CD4-positive, alpha-beta T cell treated with Interleukin-1 beta for 1 hour (primary cell): Measurements from ENCODE around the gene CRYGN.

Experiments
- DNase-seq, 2 donors: peaks; one replicate each; pipeline ENCODE4 v3.0.0-alpha.2; 2020 to 2022

Gene CRYGN

DNA sequence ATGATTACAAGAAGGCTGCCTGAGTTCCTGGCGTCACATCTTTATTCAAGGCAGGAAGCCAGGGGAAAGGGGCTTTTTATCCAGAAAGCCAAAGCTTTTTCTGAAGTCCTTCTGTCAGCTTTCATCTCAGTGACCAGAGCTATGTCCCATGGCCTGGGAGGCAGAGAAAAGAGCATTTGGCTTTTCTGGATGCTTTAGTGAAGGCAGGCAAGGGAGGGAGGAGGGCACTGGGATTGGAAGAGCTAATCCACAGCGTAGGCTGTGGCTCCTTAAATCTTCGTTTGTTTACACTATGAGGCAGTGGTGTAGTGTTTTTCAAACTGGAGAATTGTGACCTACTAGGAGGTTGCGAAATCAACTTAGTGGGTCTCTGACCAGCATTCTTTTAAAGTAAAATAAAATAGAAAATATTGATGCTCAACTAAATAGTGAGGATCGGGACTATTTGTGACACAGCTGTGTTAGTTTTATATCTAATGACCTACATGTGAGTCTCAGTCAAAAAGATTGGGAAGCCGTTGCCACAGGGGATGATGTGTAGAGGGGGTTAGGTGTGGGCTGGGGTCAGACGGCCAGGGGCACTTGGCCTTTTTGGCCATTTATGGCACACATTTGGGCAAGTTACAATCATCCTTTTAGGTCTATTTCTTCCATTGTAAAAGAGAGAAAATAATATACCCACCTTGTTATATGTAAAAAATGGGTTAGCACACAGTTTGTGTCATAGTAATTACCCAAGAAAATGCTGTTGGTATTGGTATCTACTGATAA is 14.1 kb downstream of the CRYGN start:
- DNase-seq, result no peak

DNA sequence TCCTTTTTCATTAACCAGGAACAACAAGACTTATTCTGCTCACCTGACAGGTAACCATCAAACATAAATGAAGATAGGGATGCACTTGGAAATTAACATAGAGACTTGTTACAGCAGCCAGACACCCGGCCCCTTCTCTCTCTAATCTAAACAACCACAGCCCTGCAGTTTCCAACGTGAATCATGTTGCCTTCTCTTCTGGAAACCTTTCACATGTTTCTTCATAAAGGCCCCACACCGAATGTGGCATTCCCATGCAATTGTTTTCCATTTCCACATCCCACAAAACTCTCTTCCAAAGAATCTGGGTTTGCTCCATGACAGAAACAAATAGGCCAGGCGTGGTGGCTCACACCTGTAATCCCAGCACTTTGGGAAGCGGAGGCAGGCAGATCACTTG is 15.1 kb downstream of the CRYGN start:
- no peak for DNase-seq

DNA sequence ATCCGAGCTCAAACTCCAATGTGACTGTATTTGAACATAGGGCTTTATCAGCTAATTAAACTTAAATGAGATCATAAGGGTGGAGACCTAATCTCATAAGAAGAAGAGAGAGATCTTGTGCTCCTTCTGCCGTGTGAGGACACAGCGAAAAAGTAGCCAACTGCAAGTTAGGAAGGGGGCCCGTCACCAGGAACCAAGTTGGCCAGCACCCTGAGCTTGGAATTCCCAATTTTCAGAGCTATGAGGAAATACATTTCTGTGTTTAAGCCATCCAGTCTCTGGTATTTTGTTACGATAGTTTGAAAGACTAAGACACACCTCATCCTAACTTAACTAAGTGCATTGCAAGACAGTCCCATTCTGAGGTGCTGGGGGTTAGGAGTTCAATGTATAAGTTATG is 16.0 kb downstream of the CRYGN start:
- DNase-seq, result no peak

DNA sequence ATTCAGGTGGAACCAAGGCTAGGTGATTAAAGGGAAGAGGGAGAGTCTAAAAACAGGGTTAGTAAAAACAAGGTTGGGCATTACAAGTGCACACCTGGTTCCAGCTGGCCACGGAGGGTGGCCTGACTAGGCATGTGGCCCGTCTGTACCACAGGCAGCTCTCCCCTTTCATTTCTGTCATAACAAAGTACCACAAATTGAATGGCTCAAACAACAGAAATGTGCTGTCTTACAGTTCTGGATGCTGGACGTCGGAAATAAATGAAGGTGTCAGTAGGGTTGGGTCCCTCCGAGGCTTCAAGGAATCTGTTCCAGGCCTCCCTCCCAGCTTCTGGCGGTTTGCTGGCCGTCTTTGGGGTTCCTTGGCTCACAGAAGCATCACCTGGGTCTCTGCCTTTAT is 16.7 kb downstream of the CRYGN start:
- no peak for DNase-seq

DNA sequence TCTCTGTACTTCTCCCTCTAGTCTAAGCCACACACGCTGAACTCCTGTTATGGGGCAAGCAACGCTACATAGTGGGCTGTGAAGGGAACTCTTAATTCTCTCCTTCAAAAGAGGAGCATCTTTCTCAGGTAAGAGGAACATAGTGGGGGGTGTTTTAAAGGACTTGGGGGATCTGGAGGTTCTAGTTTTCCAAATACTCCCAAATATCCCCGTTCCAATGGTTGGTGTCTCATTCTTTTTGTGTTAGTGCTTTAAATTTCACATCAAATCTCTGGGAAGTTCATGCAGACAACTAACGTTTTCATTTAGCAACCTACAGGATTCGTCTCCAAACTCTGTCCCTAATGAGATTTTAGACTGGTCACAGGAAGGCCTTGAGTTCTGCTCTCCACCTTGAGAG is 17.7 kb downstream of the CRYGN start:
- DNase-seq, result no peak

DNA sequence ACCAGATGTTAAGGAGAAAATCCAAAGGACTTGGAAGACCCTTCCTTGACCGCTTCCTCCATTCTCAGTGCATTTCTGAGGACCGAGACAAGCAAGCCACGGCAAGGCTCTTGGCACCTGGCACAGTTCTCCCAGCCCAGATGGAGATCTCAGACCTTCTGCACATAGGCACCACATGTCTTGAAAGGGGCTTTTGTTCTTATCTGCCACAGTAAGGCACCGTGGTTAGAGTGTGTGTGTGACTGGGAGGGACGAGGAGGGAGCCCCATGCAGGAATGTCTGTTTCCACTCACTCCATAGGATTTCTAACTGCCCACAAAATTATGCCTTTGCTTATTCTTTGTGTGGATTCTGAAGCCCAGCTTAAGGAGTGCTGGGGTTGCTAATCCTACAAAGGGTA is 19.8 kb downstream of the CRYGN start:
- DNase-seq, result no peak

DNA sequence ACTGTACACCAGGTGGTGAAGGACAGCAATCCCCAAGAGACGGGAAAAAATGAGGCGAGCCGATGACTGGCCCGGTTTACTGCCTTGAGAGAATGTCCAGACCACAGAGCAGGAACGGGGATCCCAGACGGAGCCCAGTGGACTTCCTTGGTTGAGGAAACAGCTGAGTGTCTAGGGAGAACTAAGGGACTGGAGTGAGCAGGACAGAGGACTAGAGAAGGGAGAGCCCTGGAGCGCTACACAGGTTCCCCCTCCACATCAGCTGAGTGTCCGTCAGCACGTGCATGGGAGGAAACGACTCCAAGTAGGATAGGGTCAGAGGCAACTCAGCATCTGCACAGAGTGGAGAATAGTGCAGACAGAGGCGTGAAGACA is 23.0 kb downstream of the CRYGN start:
- no peak for DNase-seq

DNA sequence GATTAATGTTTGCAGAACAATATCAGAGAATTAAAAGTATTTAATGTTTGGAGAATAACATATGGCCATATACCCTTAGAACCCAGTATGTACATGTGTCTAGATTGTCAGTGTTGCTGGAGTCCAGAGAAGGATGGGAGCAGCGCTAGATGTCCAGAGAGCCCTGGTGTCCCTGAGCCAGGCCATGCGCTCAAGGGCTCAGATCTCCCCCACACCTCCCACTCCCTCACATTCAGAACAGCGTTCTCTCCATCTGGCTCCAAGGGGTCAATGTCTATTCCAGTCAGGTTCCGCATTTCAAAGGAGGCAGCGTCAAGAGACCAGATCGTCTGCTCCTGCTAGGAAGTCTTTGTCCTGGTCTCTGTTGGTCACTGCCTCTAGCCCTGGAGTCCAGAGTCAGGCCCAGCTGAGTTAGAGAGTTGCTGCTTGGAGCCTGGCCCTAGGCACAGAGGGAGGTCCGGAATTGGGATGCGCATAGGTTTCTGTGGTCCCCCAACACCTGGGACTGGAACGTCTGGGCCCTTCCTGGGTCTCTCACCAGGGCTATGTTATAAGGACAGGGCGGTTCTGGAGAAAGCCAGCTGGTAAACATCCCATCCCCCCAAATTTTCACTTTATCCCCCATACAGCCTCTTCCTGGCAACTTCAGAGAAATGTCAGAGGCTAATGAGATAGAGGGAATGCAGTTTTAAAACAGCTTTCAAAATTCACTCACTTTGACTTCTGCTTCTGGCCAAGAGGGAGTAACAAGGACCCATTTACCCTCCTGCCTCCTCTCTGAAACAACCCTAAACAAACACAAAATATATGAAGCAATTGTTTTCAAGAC is 23.6 kb downstream of the CRYGN start:
- no peak for DNase-seq

DNA sequence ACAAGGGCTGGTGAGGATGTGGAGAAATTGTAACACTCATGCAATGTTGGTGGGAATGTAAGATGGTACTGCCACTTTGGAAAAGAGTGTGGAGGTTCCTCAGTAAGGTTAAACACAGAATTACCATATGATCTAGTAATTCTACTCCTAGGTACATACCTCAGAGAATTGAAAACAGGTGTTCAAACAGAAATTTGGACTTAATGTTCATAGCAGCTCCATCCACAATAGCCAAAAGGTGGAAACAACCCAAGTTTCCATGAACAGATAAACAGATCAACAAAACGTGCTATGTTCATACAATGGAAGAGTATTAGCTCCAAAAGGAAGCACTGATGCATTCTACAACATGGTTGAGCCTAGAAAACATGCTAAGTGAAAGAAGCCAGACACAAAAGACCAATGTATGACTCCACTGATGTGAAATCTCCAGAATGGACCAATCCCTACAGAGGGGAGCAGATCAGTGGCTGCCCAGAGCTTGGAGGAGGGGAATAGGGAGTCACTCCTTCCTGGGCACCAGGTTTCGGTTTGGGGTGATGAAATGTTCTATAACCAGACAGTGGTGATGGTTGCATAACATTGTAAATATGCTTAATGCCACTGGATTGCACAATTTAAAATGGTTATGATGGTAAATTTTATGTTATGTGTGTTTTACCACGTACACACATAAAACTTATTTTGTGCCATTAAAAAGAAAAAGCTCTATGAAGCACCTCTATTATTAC is 24.4 kb downstream of the CRYGN start:
- DNase-seq, result peak in 1 of 2 donors; percentile 68

DNA sequence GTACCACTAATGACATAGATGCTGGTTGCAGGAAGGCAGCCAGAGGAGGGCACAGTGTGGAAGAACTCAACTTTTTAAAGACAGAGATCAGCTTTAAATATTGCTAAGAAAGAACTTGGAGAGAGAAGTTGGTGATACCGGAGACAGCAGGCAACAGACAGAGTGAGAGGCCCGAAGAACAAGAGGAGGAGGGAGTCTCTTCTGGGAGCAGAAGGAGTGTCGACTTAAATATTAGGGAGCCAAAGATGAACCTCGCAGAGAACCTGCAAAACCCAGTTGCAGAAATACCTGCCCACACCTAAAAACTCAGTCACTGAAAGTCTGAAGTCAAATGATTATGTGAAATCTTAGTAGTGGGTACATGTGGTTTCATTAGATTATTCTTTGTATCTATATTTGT is 26.7 kb downstream of the CRYGN start:
- DNase-seq, result no peak

DNA sequence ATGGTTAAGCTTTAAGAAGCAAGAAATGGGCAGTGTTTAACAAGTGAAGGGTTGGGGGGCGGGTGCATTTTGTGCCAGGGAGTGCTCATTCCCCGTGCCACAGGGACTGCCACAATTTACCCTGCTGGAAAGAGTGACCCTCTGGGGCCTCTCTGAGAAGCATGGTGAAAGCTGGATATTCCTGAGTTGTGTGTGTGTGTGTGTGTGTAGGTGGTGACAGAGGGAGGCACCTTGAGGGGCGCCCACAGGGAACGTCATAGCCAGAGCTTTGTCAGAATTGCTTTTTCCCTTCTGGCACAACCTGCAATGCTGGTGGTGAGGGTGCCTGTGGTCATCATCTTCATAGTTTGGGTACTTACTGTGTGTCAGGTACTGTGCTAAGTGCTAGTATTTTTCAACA is 27.6 kb downstream of the CRYGN start:
- DNase-seq, result no peak

DNA sequence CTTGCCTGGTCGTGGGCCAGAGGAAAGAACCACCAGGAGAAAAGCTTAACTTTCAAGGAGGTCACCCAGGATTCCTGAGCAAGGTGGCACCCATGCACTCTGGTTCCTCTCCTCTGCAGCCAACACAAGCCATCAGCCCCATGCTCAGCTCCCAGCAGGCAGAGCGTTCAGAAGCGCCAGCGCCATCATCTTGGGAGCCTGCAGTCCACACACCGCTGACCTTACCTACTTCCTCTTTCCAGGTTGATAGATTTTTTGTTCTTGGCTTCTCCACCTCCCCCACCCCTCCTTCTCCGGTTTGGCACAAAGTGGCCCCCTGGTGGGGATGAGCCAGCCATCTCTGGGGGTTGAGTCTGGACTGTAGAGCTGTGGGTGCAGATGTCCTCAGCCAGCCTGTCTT is 28.4 kb downstream of the CRYGN start:
- DNase-seq, result peak in 1 of 2 donors; percentile 15

DNA sequence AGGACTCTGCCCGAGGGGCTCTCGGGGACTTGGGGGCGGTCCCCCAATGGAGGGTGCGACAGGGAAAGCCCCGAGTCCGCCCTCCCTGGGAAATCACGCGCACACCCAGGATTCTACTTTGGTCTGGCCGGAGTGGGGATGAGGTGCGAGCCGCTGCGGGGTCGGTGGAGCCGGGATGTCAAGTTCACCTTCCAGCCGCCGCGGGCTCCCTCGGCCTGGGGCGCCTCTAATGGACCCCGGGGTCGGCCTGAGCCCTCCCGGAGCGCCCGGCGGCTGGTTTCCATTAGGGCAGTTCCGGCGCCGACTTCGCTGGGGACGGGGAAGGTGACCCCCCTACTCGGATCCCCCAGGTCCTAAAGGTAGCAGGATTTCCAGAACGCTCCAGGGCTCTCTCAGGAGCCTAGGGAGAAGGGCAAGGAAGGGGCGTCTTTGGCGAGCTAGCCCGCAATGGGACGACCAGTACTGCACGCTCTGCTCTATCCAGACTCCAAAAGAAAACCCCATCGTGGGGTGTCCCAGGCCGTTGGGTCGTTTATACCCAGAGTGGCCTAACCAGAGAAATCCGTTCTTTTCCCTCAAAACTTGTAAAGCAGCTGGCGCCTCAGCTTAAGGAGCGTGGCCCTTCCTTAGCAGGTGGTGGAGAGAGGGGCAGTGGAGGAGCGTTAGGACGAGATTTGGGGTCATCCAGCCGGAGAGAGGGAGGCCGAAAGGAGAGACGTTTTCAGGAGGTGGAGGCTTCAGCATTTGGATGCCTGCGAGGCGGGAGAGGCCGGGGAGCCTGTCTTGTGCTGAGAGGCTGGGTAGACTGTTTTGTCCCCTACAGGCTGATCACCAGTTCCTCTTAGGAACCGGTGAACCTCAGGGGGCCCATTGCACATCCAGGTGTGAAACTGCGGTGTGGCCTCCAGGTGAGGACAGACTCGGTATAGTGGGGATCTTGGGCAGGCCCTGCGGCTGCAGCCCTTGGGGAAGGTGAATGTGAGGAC is 29.2 kb downstream of the CRYGN start:
- peak; percentile 46 to 49 for DNase-seq

DNA sequence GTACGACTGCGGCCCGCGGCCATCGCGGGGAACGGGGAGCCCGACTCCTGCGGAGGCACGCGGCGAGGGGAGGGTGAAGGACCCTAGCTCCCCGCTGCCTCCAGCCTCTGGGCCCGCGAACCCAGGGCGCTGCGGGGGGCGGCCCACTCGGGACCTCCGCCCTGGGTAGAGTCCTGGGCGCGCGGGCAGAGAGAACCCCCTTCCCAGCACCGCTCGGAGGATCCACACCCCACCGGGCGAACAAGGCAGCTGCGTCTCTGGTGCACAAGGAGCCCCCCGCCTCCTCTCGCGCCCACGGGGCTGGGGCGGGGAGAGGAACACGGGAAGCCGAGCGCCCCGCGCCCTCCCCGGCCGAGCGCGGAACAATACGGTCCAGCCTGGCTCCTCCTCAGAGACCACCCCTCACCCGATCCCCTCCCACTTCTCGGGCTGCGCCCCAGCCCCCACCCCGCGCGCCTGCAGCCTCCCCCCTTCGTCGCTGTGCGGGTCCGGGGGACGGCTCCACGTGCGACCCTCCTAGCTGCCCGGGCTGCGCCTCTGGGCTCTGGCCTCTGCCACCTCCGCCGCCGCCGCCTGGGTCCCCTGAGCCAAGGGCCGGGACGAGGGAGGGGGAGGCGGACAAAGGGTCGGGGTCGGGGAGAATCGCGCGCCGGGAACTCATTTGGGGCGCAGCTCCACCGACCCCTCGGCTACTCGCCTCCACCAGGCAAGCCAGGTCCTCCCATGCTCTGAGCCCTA is 30.1 kb downstream of the CRYGN start, which contains the start of gene WDR86:
TSS of gene WDR86 (minus strand) at position 372 of the 738 bp plus-strand sequence. CDS start 449 bp downstream, outside the sequence.
- DNase-seq, result peak; percentile 21 to 34

DNA sequence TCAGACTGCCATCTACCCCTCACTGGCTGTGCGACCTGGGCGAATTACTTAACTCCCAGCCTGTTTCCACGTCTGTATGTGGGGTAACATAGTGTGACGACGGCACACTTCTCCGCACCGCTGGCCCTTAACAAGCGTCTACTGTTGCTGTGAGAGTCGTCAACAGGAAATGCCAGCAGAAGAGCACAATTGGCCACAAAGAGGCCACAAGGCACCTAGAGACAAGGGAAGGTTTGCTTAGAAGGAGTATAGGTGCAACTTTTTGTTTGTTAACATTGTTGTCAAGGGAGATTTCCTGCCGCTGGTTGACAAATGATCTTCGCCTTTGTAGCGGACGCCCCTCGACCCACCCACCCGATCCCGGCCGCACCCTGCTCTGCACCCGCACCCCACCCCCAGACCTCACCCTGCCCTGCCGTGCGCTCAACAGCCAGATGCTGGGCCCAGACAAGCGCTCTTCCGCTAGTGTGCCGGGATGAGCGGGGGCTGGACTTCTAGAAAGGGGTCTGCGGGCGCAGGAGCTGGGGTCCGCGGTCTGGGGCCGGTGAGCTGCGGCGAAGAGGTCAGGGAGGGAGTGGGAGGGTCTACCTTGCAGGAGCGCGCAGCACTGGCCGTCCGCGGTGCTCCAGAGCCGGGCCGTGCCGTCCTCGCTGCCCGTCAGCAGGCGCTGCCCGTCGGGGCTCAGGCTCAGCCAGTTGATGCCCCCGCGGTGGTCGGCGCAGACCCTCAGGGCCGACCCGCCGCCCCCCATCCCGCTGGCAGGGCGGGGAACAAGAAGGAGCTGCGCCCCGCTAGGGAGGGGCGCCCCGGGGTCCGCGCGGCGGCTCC is 30.9 kb downstream of the CRYGN start:
- DNase-seq, result peak; percentile 86 to 89

DNA sequence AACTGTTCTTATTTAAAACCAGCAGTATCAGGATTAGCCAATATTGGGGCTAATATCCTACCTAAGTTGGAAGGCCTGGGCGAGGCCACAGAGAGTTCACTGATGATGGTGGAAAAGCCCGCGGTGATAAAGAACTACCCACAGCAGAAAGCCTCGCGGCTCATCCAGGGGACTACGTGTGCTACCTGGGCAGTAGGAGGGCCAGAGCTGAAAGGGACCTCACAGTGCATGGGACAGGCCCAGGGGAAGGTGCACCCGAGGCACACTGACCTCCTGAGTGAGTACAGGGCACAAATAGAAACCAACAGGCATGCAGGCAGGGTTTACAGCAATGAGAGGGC is 31.5 kb downstream of the CRYGN start:
- DNase-seq, result no peak

DNA sequence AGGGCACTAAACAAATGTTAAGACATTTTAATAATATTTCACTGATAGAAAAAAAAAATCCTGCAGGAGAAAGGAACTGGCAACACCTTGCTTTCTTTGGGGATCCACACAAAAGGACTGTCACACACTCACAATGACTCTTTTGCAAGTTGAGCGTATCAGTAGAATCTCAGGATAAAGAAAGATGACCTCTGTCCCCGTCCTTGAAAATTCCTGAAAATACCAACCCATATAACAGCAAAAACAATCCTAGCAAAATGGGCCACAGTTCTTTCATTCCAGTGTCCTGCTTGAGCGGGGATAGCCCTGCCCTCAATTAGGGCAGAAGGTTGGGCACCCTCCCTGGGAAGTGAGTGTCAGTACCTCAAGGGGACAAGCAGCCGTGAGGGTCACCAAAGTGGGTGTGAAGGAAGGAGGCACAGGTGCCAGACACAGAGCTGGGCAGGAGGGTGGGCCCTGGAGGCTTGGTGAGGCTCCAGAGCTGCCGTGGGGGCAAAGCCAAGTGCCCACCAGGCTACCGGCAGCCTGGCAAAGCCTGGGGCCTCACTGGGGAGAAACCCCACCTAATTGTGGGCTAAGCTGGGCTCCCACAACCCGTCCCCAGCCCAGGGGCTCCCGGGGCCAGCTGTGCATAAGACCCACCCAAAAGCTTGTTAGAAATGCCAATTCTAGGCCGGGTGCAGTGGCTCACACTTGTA is 32.9 kb downstream of the CRYGN start:
- DNase-seq, result no peak

DNA sequence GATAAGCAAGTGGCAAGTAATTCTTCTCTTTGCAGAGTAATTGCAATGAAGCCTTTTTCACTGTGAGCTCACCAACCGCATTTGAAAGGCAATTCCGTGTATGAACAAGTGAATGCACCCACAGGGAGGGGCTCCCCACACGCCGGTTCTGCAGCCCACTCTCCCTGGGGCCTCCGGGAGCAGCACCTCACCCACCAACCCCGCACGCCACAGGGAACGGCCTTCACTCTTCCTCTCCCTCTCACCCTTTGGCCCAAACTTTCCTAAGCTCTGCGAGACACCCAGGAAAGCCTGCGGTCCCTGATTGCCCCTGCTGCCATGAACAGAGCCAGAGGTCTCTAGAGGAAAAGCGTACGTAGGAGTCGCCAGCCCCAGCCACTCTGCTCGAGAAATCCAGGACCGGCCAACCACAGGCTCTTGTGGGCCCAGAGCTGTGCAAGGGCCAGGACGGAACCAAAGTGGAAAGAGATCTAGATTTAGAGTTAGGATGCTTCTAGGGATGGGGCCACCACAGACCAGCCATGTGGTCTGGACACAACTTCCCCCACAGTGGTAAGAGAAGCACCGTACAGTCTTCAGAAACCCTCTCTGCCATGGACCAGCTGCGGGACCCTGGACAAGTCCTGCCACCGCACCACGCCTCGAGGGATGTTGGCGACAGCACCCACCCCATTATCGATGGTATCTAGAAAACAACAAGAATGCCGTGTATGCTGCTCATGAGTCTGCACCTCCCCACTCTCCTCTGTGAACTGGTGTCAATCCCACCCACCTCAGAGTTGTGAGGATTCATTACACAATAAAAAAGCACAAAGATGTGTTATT is 33.7 kb downstream of the CRYGN start:
- no peak for DNase-seq

DNA sequence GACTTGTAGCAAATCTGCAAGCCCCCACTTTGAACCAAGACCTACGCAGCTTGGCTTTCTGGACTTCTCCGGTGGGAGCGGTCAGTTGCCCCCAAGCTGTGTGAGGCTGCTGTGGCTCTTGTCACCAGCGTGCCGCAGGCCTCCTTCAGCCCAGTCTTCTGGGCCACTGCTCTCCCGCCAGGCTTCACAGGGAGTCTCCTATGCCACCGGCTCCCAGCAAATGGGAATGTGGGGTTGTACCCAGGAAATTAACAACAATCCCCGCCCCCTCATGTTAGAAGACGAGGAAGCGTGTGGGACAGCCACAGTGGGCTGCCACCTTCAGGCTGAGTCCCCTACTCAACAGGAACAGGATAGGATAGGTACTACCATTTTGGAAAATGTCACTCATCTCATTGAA is 34.4 kb downstream of the CRYGN start:
- DNase-seq, result no peak
